ENCODE measurements around the gene LPXN. TPM values are rescaled to one million over a fixed set of nuclear protein-coding genes. Genes with fewer than 3 reads are reported as not detected.

Gene LPXN
- total RNA-seq, 2 donors from 2014 or later = 14.8 to 17.1 TPM

- Histone ChIP-seq H3K36me3 (peaks cover 47% of the 10 kb centered on the region), H3K9me3 (no peaks in the 10 kb centered on the region), H3K4me1 (ENCODE audit: control insufficient read depth in 1 of 2, low read depth in 2 of 2) (no peaks in the 10 kb centered on the region), H3K27ac (no peak overlapping the region), H3K27me3 (replicated peaks; ENCODE audit: insufficient read depth) (no peaks in the 10 kb centered on the region), H3K4me3 (no peak overlapping the region)
- DNase-seq (ENCODE audit: low spot score) (no peak), ATAC-seq (ENCODE audit: insufficient number of reproducible peaks, low FRiP score, low read depth) (no peak)
- TF ChIP-seq, protein P1, sequence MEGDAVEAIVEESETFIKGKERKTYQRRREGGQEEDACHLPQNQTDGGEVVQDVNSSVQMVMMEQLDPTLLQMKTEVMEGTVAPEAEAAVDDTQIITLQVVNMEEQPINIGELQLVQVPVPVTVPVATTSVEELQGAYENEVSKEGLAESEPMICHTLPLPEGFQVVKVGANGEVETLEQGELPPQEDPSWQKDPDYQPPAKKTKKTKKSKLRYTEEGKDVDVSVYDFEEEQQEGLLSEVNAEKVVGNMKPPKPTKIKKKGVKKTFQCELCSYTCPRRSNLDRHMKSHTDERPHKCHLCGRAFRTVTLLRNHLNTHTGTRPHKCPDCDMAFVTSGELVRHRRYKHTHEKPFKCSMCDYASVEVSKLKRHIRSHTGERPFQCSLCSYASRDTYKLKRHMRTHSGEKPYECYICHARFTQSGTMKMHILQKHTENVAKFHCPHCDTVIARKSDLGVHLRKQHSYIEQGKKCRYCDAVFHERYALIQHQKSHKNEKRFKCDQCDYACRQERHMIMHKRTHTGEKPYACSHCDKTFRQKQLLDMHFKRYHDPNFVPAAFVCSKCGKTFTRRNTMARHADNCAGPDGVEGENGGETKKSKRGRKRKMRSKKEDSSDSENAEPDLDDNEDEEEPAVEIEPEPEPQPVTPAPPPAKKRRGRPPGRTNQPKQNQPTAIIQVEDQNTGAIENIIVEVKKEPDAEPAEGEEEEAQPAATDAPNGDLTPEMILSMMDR (IDR thresholded peaks at IDR 0.05) = no peak
Observed at GRCh38 chr11:58549644-58550043, 26.0 kb downstream of the LPXN start.

- H3K9me3 ChIP-seq = no peaks in the 10 kb centered on the region
- H3K27ac ChIP-seq = no peak overlapping the region
- TF ChIP-seq, protein P1 (IDR thresholded peaks at IDR 0.05) = no peak
- DNase-seq (ENCODE audit: low spot score) (no peak), ATAC-seq (ENCODE audit: insufficient number of reproducible peaks, low FRiP score, low read depth) (no peak)
- H3K36me3 ChIP-seq = peaks cover 40% of the 10 kb centered on the region
- no peak overlapping the region for H3K4me3 ChIP-seq
- no peaks in the 10 kb centered on the region for H3K27me3 ChIP-seq (replicated peaks; ENCODE audit: insufficient read depth)
- no peaks in the 10 kb centered on the region for H3K4me1 ChIP-seq (ENCODE audit: control insufficient read depth in 1 of 2, low read depth in 2 of 2)
Observed at GRCh38 chr11:58546841-58547240, 28.8 kb downstream of the LPXN start.

DNA sequence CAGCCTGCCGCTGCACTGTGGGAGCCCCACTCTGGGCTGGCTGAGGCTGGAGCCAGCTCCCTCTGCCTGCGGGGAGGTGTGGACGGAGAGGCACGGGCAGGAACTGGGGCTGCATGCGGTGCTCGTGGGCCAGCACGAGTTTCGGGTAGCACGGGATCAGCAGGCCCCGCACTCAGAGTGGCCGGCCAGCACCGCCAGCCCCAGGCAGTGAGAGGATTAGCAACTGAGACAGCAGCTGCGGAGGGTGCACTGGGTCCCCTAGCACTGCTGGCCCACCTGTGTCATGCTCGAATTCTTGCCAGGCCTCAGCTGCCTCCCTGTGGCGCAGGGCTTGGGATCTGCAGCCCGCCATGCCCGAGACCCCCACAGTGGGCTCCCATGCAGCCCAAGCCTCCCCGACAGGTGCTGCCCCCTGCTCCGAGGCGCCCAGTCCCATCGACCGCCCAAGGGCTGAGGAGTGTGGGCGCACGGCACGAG is 43.8 kb downstream of the LPXN start:
- Histone ChIP-seq H3K9me3 (no peaks in the 10 kb centered on the region), H3K27ac (no peak overlapping the region), H3K27me3 (replicated peaks; ENCODE audit: insufficient read depth) (no peaks in the 10 kb centered on the region), H3K4me3 (no peak overlapping the region), H3K4me1 (ENCODE audit: control insufficient read depth in 1 of 2, low read depth in 2 of 2) (no peaks in the 10 kb centered on the region), H3K36me3 (peaks cover 29% of the 10 kb centered on the region)
- DNase-seq (ENCODE audit: low spot score) (no peak), ATAC-seq (ENCODE audit: insufficient number of reproducible peaks, low FRiP score, low read depth) (no peak)
- TF ChIP-seq, protein P1 (IDR thresholded peaks at IDR 0.05) = no peak

- Histone ChIP-seq H3K36me3 (peaks cover 29% of the 10 kb centered on the region), H3K27ac (no peak overlapping the region), H3K4me3 (no peak overlapping the region), H3K27me3 (replicated peaks; ENCODE audit: insufficient read depth) (no peaks in the 10 kb centered on the region), H3K4me1 (ENCODE audit: control insufficient read depth in 1 of 2, low read depth in 2 of 2) (peaks cover 0 to 2% of the 10 kb centered on the region in 2 donors), H3K9me3 (no peaks in the 10 kb centered on the region)
- ATAC-seq (ENCODE audit: insufficient number of reproducible peaks, low FRiP score, low read depth) (no peak), DNase-seq (ENCODE audit: low spot score) (no peak)
- TF ChIP-seq, protein P1 (IDR thresholded peaks at IDR 0.05) = no peak
Observed at GRCh38 chr11:58530236-58530635, 45.4 kb downstream of the LPXN start.

DNA sequence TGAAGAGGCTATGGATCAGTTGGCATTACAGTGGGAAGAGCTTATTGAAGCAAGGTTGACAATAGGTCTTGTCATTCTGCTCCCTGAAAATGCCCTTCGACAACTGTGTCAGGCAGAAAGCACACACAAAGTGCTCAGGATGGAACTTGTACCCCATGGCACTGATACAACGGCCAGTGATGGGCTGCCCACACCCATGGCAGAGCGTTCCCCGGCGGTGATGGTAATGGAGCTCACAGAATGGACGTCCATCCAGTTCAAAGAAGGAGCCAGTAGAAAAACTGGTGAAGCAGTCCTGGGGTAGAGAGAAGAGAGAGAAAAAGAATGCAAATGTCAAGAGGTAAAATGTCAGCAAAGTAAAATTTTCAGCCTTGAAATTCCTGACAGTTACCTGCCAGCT is 48.2 kb downstream of the LPXN start:
- Histone ChIP-seq H3K27ac (no peak overlapping the region), H3K4me3 (no peak overlapping the region), H3K27me3 (replicated peaks; ENCODE audit: insufficient read depth) (no peaks in the 10 kb centered on the region), H3K9me3 (no peaks in the 10 kb centered on the region), H3K4me1 (ENCODE audit: control insufficient read depth in 1 of 2, low read depth in 2 of 2) (peaks cover 0 to 17% of the 10 kb centered on the region in 2 donors), H3K36me3 (peaks cover 23% of the 10 kb centered on the region)
- DNase-seq (ENCODE audit: low spot score) (no peak), ATAC-seq (ENCODE audit: insufficient number of reproducible peaks, low FRiP score, low read depth) (no peak)
- TF ChIP-seq, protein P1 (IDR thresholded peaks at IDR 0.05) = no peak

All from thoracic aorta (tissue), 2 donors.